Fibroblast of gingiva (primary cell): ENCODE measurements around the gene TCTN3.
"Not testable (repeated sequence)": the region's sequence is repeated elsewhere in the genome, so short reads cannot be mapped to it uniquely, and the experiment has no call there.

Experiments used
- DNase-seq: peaks from one replicate; pipeline ENCODE4 v3.0.0-alpha.2; 2011; ENCODE audit warnings: low read depth

TCTN3 gene

DNA sequence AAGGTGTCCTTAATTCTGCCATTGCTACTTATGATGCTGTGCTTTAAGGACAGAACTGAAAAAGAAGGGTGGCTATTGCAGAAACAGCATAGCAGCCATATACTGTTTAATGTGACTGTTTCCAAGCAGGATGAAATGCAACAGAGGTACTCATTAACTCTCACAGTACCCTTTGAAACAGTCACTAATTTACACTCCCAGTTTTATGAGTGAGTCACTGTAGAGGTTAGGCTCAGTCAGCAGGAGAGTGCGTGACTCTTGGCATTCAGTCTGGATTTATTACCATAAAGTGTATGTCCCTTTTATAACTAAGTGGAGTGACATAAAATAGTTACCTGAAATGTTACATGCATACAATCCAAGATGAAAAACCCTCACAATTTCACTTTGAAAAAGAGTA lies 64.9 kb downstream of the TCTN3 start:
- DNase-seq = no peak

DNA sequence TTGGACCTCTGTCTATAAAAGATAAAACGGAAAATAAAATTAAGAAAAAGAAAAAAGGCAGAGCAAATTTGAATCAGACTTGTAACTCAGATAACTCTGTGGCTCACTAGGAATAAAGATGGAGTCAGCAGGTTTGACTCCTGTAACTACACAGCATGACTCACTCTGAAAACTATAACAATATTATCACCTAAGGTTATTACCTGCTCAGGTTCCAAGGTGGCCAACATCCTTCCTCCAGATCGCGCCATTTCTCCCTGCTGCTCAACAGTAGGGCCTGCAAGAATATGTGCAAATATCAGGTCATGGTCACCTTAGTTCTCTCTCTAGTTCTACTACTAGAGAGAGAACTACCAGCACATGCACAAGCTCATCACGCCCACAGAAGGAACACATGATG lies 67.2 kb downstream of the TCTN3 start:
- no peak for DNase-seq

DNA sequence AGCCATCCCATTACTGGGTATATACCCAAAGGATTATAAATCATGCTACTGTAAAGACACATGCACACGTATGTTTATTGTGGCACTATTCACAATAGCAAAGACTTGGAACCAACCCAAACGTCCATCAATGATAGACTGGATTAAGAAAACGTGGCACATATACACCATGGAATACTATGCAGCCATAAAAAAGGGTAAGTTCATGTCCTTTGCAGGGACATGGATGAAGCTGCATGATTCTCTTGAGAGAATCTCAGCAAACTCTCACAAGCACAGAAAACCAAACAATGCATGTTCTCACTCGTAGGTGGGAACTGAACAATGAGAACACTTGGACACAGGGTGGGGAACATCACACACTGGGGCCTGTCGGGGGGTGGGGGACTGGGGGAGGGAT lies 73.3 kb downstream of the TCTN3 start:
- not testable (repeated sequence) for DNase-seq

DNA sequence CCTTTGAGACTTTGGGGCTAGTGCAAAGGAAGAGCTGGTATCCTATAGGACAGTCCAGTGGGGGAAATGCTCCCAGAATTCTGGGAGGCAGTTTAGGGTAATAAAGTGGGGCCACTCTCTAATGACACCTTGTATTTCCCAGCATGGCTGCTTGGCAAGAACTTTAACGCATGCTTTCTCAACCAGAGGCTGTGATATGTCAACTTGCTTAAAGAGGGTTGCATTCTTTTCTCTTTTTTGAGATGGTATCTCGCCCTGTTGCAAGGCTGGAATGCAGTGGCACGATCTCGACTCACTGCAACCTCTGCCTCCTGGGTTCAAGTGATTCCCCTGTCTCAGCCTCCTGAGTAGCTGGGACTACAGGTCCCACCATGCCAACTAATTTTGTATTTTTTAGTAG lies 75.6 kb downstream of the TCTN3 start:
- no peak for DNase-seq

DNA sequence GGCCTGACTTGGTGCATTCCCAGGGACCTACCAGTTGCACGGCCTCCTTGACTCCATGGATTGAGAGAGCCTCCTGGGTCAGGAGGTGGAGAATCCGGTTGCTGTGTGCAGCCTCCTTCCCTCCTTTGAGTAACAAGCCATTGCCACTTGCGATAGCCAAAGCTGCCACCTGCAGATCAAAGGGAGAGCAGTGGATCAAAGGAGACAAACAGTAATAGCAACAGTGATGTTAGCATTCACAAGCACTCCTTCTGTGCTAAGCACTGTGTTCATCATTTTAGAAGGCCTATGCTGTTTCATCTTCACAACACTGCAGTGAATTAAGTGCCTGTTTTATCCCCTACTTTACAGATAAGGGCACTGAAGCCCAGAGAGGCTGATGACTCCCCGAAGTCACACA lies 77.3 kb downstream of the TCTN3 start:
- no peak for DNase-seq
